OCI-LY7 (cell line): ENCODE data around the gene TCHH. TPM values are rescaled to one million over a fixed set of nuclear protein-coding genes. Genes with fewer than 3 reads are reported as not detected.

ENCODE experiments used
- BruUV-seq: library from RNA; stranded (reverse); fragments of 400-500 nt; replicated peaks from 2 replicates; lab custom pipeline; 2021; lab: Mats Ljungman, UMichigan
- CTCF ChIA-PET: fragments of 300-600 bp; sonication (Branson Sonifier 250); formaldehyde crosslinking; loops from one replicate; lab custom pipeline; 2022; ENCODE audit warnings: antibody characterized with exemption; ENCODE audit not compliant: unreplicated experiment; lab: Charles Lee
- POLR2A ChIA-PET: fragments of 300-600 bp; sonication (Branson Sonifier 250); formaldehyde crosslinking; loops from one replicate; lab custom pipeline; 2022; ENCODE audit warnings: antibody characterized with exemption; lab: Charles Lee
- DNase-seq: peaks from one replicate; pipeline ENCODE4 v3.0.0-alpha.2; 2015; ENCODE audit warnings: low spot score
- H2AFZ ChIP-seq: fragments of 200-600 bp; sonication (generic), shearing (Covaris generic); 2 replicates; pipeline ENCODE4 v1.6.1; 2014; ENCODE audit warnings: mild to moderate bottlenecking, antibody characterized with exemption, low read length, moderate library complexity
- H3K27ac ChIP-seq: fragments of 200-600 bp; sonication (generic); 2 replicates; pipeline ENCODE4 v1.5.1; 2014; ENCODE audit warnings: mixed run types, low read depth, mild to moderate bottlenecking, moderate library complexity, low read length, inconsistent platforms; ENCODE audit not compliant: poor library complexity, severe bottlenecking
- H3K36me3 ChIP-seq: fragments of 200-600 bp; sonication (generic); 2 replicates; pipeline ENCODE4 v1.6.1; 2014; ENCODE audit warnings: mild to moderate bottlenecking, antibody characterized with exemption, low read length, moderate library complexity, mixed read lengths; ENCODE audit not compliant: insufficient read depth
- H3K4me1 ChIP-seq: fragments of 200-600 bp; sonication (generic); 2 replicates; pipeline ENCODE4 v1.5.1; 2014; ENCODE audit warnings: mild to moderate bottlenecking, low read length; ENCODE audit not compliant: insufficient read depth, poor library complexity, severe bottlenecking
- H3K4me2 ChIP-seq: fragments of 200-600 bp; sonication (generic); 2 replicates; pipeline ENCODE4 v1.6.1; 2014; ENCODE audit warnings: mild to moderate bottlenecking, low read length
- H3K4me3 ChIP-seq: fragments of 200-600 bp; sonication (generic); 2 replicates; pipeline ENCODE4 v1.5.1; 2014; ENCODE audit warnings: mild to moderate bottlenecking, low read depth, low read length; ENCODE audit not compliant: poor library complexity, severe bottlenecking
- H3K79me2 ChIP-seq: fragments of 200-600 bp; sonication (generic); 2 replicates; pipeline ENCODE4 v1.6.1; 2016; ENCODE audit warnings: low read depth, mild to moderate bottlenecking, low read length, moderate library complexity, mixed read lengths; ENCODE audit not compliant: insufficient read depth
- H3K9me2 ChIP-seq: fragments of 200-600 bp; sonication (generic); 2 replicates; pipeline ENCODE4 v1.6.1; 2016; ENCODE audit warnings: mild to moderate bottlenecking, low read length, mixed read lengths; ENCODE audit not compliant: insufficient read depth
- H3K9me3 ChIP-seq: fragments of 200-600 bp; sonication (generic); 2 replicates; pipeline ENCODE4 v1.6.1; 2014; ENCODE audit warnings: mild to moderate bottlenecking, mixed run types, low read length, mixed read lengths
- H4K20me1 ChIP-seq: fragments of 200-600 bp; sonication (generic); 2 replicates; pipeline ENCODE4 v1.6.1; 2014; ENCODE audit warnings: mild to moderate bottlenecking, antibody characterized with exemption, low read length, moderate library complexity, mixed read lengths; ENCODE audit not compliant: insufficient read depth
- CTCF ChIP-seq: fragments of 200-600 bp; sonication (generic); conservative IDR thresholded peaks from 2 replicates; pipeline ENCODE4 v1.5.1; 2014; ENCODE audit warnings: mild to moderate bottlenecking, antibody characterized with exemption, low read length, moderate library complexity, mixed read lengths
- EZH2phosphoT487 ChIP-seq: fragments of 200-600 bp; sonication (generic); IDR thresholded peaks from 2 replicates; pipeline ENCODE4 v1.6.1; 2018; ENCODE audit warnings: low read depth, borderline replicate concordance, mild to moderate bottlenecking, mixed run types, antibody characterized with exemption, low read length, moderate library complexity, mixed read lengths
- intact Hi-C: fragments of 100-400 bp; cut with micrococcal nuclease; formaldehyde crosslinking; loops from one replicate; pipeline ENCODE4 v1.10.0; 2022; ENCODE audit not compliant: unreplicated experiment
- total RNA-seq, 2 experiments: library from RNA; depleted of rRNA in 1 of 2; stranded (reverse); fragments of >200 nt in 1 of 2; shearing (Covaris generic) in 1 of 2; gene quantifications; 2 replicates each; pipeline ENCODE4 v1.2.3, GENCODE V29; 2014 to 2022

The TCHH gene
- total RNA-seq, 2 experiments from 2014 or later = not detected

GRCh38 chr1:152109998-152110294 lies 5.3 kb downstream of the TCHH start:
- no peak overlapping the region for H3K27ac ChIP-seq
- CTCF ChIA-PET = no interaction called here
- no peaks in the 10 kb centered on the region for H3K36me3 ChIP-seq
- TF ChIP-seq CTCF (no peak), EZH2phosphoT487 (no peak)
- no peaks in the 10 kb centered on the region for H3K9me2 ChIP-seq
- intact Hi-C loops = no loop called here
- no peaks in the 10 kb centered on the region for H4K20me1 ChIP-seq
- no peak for DNase-seq
- no peaks in the 10 kb centered on the region for H3K79me2 ChIP-seq
- POLR2A ChIA-PET = no interaction called here
- H3K4me2 ChIP-seq = no peak overlapping the region
- H2AFZ ChIP-seq = no peak overlapping the region
- H3K4me3 ChIP-seq = no peak overlapping the region
- H3K4me1 ChIP-seq = no peaks in the 10 kb centered on the region
- H3K9me3 ChIP-seq = no peaks in the 10 kb centered on the region
- BruUV-seq = no TSS peak

- no peaks in the 10 kb centered on the region for H3K9me3 ChIP-seq
- no peaks in the 10 kb centered on the region for H3K4me1 ChIP-seq
- H3K36me3 ChIP-seq = no peaks in the 10 kb centered on the region
- H3K4me3 ChIP-seq = no peak overlapping the region
- DNase-seq = no peak
- H4K20me1 ChIP-seq = no peaks in the 10 kb centered on the region
- no peak overlapping the region for H3K27ac ChIP-seq
- POLR2A ChIA-PET = no interaction called here
- H3K79me2 ChIP-seq = no peaks in the 10 kb centered on the region
- CTCF ChIA-PET = no interaction called here
- TF ChIP-seq CTCF (no peak), EZH2phosphoT487 (no peak)
- intact Hi-C loops = no loop called here
- no TSS peak for BruUV-seq
- H3K4me2 ChIP-seq = no peak overlapping the region
- no peaks in the 10 kb centered on the region for H3K9me2 ChIP-seq
- H2AFZ ChIP-seq = no peak overlapping the region
Observed at GRCh38 chr1:152109231-152109997, 5.8 kb downstream of the TCHH start.

GRCh38 chr1:152108882-152109222 lies 6.4 kb downstream of the TCHH start:
- H2AFZ ChIP-seq = no peak overlapping the region
- TF ChIP-seq EZH2phosphoT487 = no peak
- TF ChIP-seq CTCF = no peak
- no peaks in the 10 kb centered on the region for H4K20me1 ChIP-seq
- no peaks in the 10 kb centered on the region for H3K79me2 ChIP-seq
- ChIA-PET CTCF (no interaction called here), POLR2A (no interaction called here)
- H3K36me3 ChIP-seq = no peaks in the 10 kb centered on the region
- no peaks in the 10 kb centered on the region for H3K4me1 ChIP-seq
- intact Hi-C loops = no loop called here
- DNase-seq = no peak
- H3K9me2 ChIP-seq = no peaks in the 10 kb centered on the region
- no TSS peak for BruUV-seq
- no peak overlapping the region for H3K4me3 ChIP-seq
- H3K9me3 ChIP-seq = no peaks in the 10 kb centered on the region
- H3K4me2 ChIP-seq = no peak overlapping the region
- H3K27ac ChIP-seq = no peak overlapping the region
